Prostate gland (tissue), 2 donors: ENCODE measurements around the gene LRRC66. TPM values are rescaled to one million over a fixed set of nuclear protein-coding genes. Genes with fewer than 3 reads are reported as not detected.

Source experiments
- DNase-seq: peaks from one replicate; pipeline ENCODE4 v3.0.0-alpha.2; 2019; ENCODE audit warnings: low spot score
- H3K27ac ChIP-seq, 2 donors: fragments of 200-600 bp; sonication (generic); 2 replicates each; pipeline ENCODE4 v1.5.1; 2017 to 2019
- H3K27me3 ChIP-seq: fragments of 200-600 bp; sonication (generic); replicated peaks from 2 replicates; pipeline ENCODE4 v1.5.1; 2019; ENCODE audit not compliant: insufficient read depth
- H3K36me3 ChIP-seq, 2 donors: fragments of 200-600 bp; sonication (generic); 1 replicate in 1 of 2; 2 replicates in 1 of 2; pipeline versions ENCODE4 v1.5.1 to v1.8.1; 2017 to 2019
- H3K4me1 ChIP-seq: fragments of 200-600 bp; sonication (generic); replicated peaks from 2 replicates; pipeline ENCODE4 v1.5.1; 2019
- H3K4me3 ChIP-seq, 2 donors: fragments of 200-600 bp; sonication (generic); 2 replicates each; pipeline ENCODE4 v1.5.1; 2017 to 2019
- H3K9me3 ChIP-seq: fragments of 200-600 bp; sonication (generic); 2 replicates; pipeline ENCODE4 v1.5.1; 2017
- CTCF ChIP-seq, 4 experiments: fragments of 200-600 bp in 2 of 4; fragments of 450-650 bp in 2 of 4; sonication (generic) in 2 of 4; IDR thresholded peaks; 1 replicate in 3 of 4; 2 replicates in 1 of 4; pipeline ENCODE4 v1.5.1; 2016 to 2019; ENCODE audit warnings: antibody characterized with exemption in 4 of 4, mild to moderate bottlenecking in 2 of 4, moderate library complexity in 2 of 4
- POLR2A ChIP-seq: fragments of 450-650 bp; IDR thresholded peaks from one replicate; pipeline ENCODE4 v1.6.1; 2016; ENCODE audit warnings: antibody characterized with exemption, mild to moderate bottlenecking
- POLR2AphosphoS5 ChIP-seq: sonication (generic); formaldehyde crosslinking; IDR thresholded peaks from one replicate; pipeline ENCODE4 v1.6.1; 2017; ENCODE audit warnings: antibody characterized with exemption
- WGBS: methylation state at CpG from one replicate; pipeline ENCODE4 v1.1.5; 2018; 5-methylcytosine and 5-hydroxymethylcytosine counted together
- intact Hi-C: fragments of 100-400 bp; cut with DNase I; formaldehyde crosslinking; loops from one replicate; pipeline ENCODE4 v1.14.2; 2022
- small RNA-seq, 2 donors: library from RNA; depleted of rRNA; stranded (forward); fragments of <200 nt; gene quantifications; one replicate each; pipeline ENCODE3, GENCODE V24; 2016
- total RNA-seq, 2 donors: library from RNA; depleted of rRNA; stranded (reverse); fragments of >200 nt; gene quantifications; one replicate each; pipeline ENCODE4 v1.1.0, GENCODE V29; 2016

Gene LRRC66
- total RNA-seq, 2 donors from 2014 or later: 0.23 TPM; not detected in 1

- H3K4me3 ChIP-seq: no peak overlapping the region
- 32% methylated on average over 4 of the region's 4 CpGs for WGBS
- DNase-seq: no peak
- H3K9me3 ChIP-seq: no peaks in the 10 kb centered on the region
- H3K4me1 ChIP-seq: no peaks in the 10 kb centered on the region
- no peaks in the 10 kb centered on the region for H3K27me3 ChIP-seq
- intact Hi-C loops: no loop called here
- no peaks in the 10 kb centered on the region for H3K36me3 ChIP-seq
- H3K27ac ChIP-seq: no peak overlapping the region
- no peak for TF ChIP-seq CTCF (IDR thresholded peaks at IDR 0.05)
- TF ChIP-seq POLR2AphosphoS5: no peak
- TF ChIP-seq POLR2A: no peak
Measured at GRCh38 chr4:51960486-51960885, 59.7 kb downstream of the LRRC66 start.

- TF ChIP-seq CTCF (IDR thresholded peaks at IDR 0.05) (no peak), POLR2A (no peak), POLR2AphosphoS5 (no peak)
- 78% methylated on average over 2 of the region's 2 CpGs for WGBS
- Histone ChIP-seq H3K4me1 (no peaks in the 10 kb centered on the region), H3K27ac (no peak overlapping the region), H3K27me3 (no peaks in the 10 kb centered on the region), H3K9me3 (no peaks in the 10 kb centered on the region), H3K4me3 (no peak overlapping the region), H3K36me3 (no peaks in the 10 kb centered on the region)
- intact Hi-C loops: no loop called here
- DNase-seq: no peak
Measured at GRCh38 chr4:51958199-51958968, 61.8 kb downstream of the LRRC66 start.

Small RNA genes within 50 kb of the gene (small RNA-seq; reads per million reads assigned to genes)
- gene AC104784.1: 0 reads per million in 2 donors

Other genes starting within 250 kb of the LRRC66 start
- gene DCUN1D4, start 177.2 kb downstream of the LRRC66 start, total RNA-seq: 10 to 100 TPM; 23.0 to 49.1 TPM
- 10 to 100 TPM; 17.1 to 44.0 TPM for gene SGCB, start 17.9 kb upstream of the LRRC66 start, total RNA-seq
- 10 to 100 TPM in 1 of 2 donors, 1 to 10 TPM in 1; 8.1 to 16.6 TPM for gene SPATA18, start 30.9 kb upstream of the LRRC66 start, total RNA-seq